Neural cell (in vitro differentiated cells): ENCODE measurements around the gene CCDC61. TPM values are rescaled to one million over a fixed set of nuclear protein-coding genes. Genes with fewer than 3 reads are reported as not detected.

ENCODE experiments used
- H2AFZ ChIP-seq: fragments of 200-600, 300-800 bp; sonication (generic), shearing (Covaris generic); 2 replicates; pipeline ENCODE4 v1.6.0; 2014; ENCODE audit warnings: low read depth, mild to moderate bottlenecking, antibody characterized with exemption, low read length, moderate library complexity
- H3F3A ChIP-seq: fragments of 200-600 bp; shearing (Covaris generic); 2 replicates; pipeline ENCODE4 v1.6.1; 2016; ENCODE audit warnings: mild to moderate bottlenecking, moderate library complexity, mixed read lengths, antibody characterized with exemption, low read length; ENCODE audit not compliant: insufficient read depth, poor library complexity, severe bottlenecking
- H3K27ac ChIP-seq: fragments of 200-600, 300-800 bp; sonication (generic), shearing (Covaris generic); 2 replicates; pipeline ENCODE4 v1.5.1; 2014; ENCODE audit warnings: mild to moderate bottlenecking, low read length, moderate library complexity
- H3K27me3 ChIP-seq: fragments of 300-800, 200-600 bp; sonication (generic), shearing (Covaris generic); 2 replicates; pipeline ENCODE4 v1.6.0; 2014; ENCODE audit warnings: mild to moderate bottlenecking, low read depth, low read length, moderate library complexity; ENCODE audit not compliant: insufficient read depth
- H3K36me3 ChIP-seq: fragments of 300-800, 200-600 bp; sonication (generic), shearing (Covaris generic); 2 replicates; pipeline ENCODE4 v1.5.1; 2014; ENCODE audit warnings: mild to moderate bottlenecking, antibody characterized with exemption, low read length, moderate library complexity; ENCODE audit not compliant: insufficient read depth
- H3K4me2 ChIP-seq: fragments of 300-800, 200-600 bp; sonication (generic), shearing (Covaris generic); 2 replicates; pipeline ENCODE4 v1.6.0; 2014; ENCODE audit warnings: mild to moderate bottlenecking, low read length
- H3K4me3 ChIP-seq: fragments of 300-800, 200-600 bp; sonication (generic), shearing (Covaris generic); 2 replicates; pipeline ENCODE4 v1.5.1; 2014; ENCODE audit warnings: mild to moderate bottlenecking, low read length, moderate library complexity
- H3K79me2 ChIP-seq: fragments of 200-600 bp; shearing (Covaris generic); replicated peaks from 2 replicates; pipeline ENCODE4 v1.6.0; 2014; ENCODE audit warnings: mild to moderate bottlenecking, low read length, moderate library complexity; ENCODE audit not compliant: insufficient read depth
- H3K9ac ChIP-seq: fragments of 300-800, 200-600 bp; sonication (generic), shearing (Covaris generic); 2 replicates; pipeline ENCODE4 v1.6.1; 2016; ENCODE audit warnings: mild to moderate bottlenecking, low read length, mixed read lengths
- H3K9me2 ChIP-seq: fragments of 200-600 bp; shearing (Covaris generic); 2 replicates; pipeline ENCODE4 v1.6.1; 2016; ENCODE audit warnings: mild to moderate bottlenecking, low read length, mixed read lengths; ENCODE audit not compliant: insufficient read depth
- H3K9me3 ChIP-seq: fragments of 200-600, 300-800 bp; sonication (generic), shearing (Covaris generic); 2 replicates; pipeline ENCODE4 v1.6.1; 2016; ENCODE audit warnings: mild to moderate bottlenecking, mixed run types, low read length, moderate library complexity, mixed read lengths
- H4K20me1 ChIP-seq: fragments of 200-600 bp; shearing (Covaris generic); 2 replicates; pipeline ENCODE4 v1.6.1; 2016; ENCODE audit warnings: mild to moderate bottlenecking, mixed run types; ENCODE audit not compliant: insufficient read depth
- CTCF ChIP-seq: fragments of 450-650 bp; IDR thresholded peaks from 2 replicates; pipeline ENCODE4 v1.5.1; 2014; ENCODE audit warnings: antibody characterized with exemption, mild to moderate bottlenecking, moderate library complexity; ENCODE audit not compliant: poor library complexity, severe bottlenecking
- EP300 ChIP-seq: fragments of 450-650 bp; conservative IDR thresholded peaks from 2 replicates; pipeline ENCODE4 v1.6.1; 2014; ENCODE audit warnings: antibody characterized with exemption, mild to moderate bottlenecking, moderate library complexity; ENCODE audit not compliant: poor library complexity, severe bottlenecking
- EZH2 ChIP-seq: fragments of 200-600, 300-800 bp; shearing (Covaris generic), sonication (generic); IDR thresholded peaks from 2 replicates; pipeline ENCODE4 v1.6.1; 2014; ENCODE audit warnings: antibody characterized with exemption, low read length, borderline replicate concordance, mild to moderate bottlenecking; ENCODE audit not compliant: insufficient read depth, poor library complexity, severe bottlenecking
- MXI1 ChIP-seq: fragments of 450-650 bp; conservative IDR thresholded peaks from 2 replicates; pipeline ENCODE4 v1.6.1; 2014; ENCODE audit warnings: antibody characterized with exemption, mild to moderate bottlenecking; ENCODE audit not compliant: poor library complexity, severe bottlenecking
- POLR2AphosphoS5 ChIP-seq: IDR thresholded peaks from 2 replicates; pipeline ENCODE4 v1.6.1; 2012
- RAD21 ChIP-seq: fragments of 450-650 bp; conservative IDR thresholded peaks from 2 replicates; pipeline ENCODE4 v1.6.1; 2014; ENCODE audit warnings: antibody characterized with exemption, mild to moderate bottlenecking, moderate library complexity
- REST ChIP-seq: IDR thresholded peaks from 2 replicates; pipeline ENCODE4 v1.6.1; 2012; ENCODE audit warnings: borderline replicate concordance
- SMC3 ChIP-seq: fragments of 450-650 bp; conservative IDR thresholded peaks from 2 replicates; pipeline ENCODE4 v1.6.1; 2014; ENCODE audit warnings: antibody characterized with exemption, mild to moderate bottlenecking, moderate library complexity; ENCODE audit not compliant: poor library complexity
- TAF1 ChIP-seq: IDR thresholded peaks from 2 replicates; pipeline ENCODE4 v1.6.1; 2012; ENCODE audit warnings: low read depth
- polyA plus RNA-seq: library from polyadenylated mRNA; depleted of rRNA; stranded (reverse); fragments of >200 nt; gene quantifications from 2 replicates; pipeline ENCODE4 v1.2.3, GENCODE V29; 2014

CCDC61 gene
- polyA plus RNA-seq, 1 donor from 2014 or later, result 0.82 TPM

DNA sequence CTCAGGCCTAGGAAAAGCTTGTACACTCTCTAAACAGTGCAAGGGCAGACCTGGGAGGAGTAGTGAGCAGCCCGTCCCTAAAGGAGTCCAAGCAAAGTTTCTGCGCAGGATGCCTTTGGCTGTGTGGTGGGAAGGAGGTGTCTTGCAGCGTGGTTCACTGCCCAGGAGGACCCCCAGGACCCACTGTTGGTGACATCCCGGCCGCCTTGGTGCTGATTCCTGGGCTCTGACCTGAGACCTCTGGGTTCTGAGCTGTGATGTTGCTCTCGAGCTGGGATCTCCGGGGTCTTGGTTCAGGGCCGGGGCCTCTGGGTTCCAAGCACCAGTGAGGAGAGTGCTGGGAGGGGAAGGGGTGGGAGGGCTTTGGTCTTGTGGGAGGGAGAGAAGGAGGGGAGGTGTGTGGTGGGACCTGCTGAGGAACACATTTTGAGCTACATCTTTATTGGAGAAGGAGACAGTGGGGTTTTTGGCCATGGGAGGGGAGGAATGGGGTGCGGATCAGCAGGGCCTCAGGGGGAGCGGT, 23.5 kb downstream of the CCDC61 start:
- TF ChIP-seq EZH2 (no peak), RAD21 (no peak), CTCF (no peak), POLR2AphosphoS5 (no peak), EP300 (no peak), TAF1 (no peak), SMC3 (no peak), MXI1 (no peak), REST (no peak)
- peaks cover 20% of the 10 kb centered on the region for H3K27me3 ChIP-seq
- H2AFZ ChIP-seq, result no peak overlapping the region
- no peaks in the 10 kb centered on the region for H3K36me3 ChIP-seq
- no peaks in the 10 kb centered on the region for H3K9me2 ChIP-seq
- no peak overlapping the region for H3K27ac ChIP-seq
- H4K20me1 ChIP-seq, result no peaks in the 10 kb centered on the region
- no peak overlapping the region for H3K9ac ChIP-seq
- no peak overlapping the region for H3K4me3 ChIP-seq
- no peaks in the 10 kb centered on the region for H3K9me3 ChIP-seq
- H3F3A ChIP-seq, result no peaks in the 10 kb centered on the region
- no peaks in the 10 kb centered on the region for H3K79me2 ChIP-seq
- no peak overlapping the region for H3K4me2 ChIP-seq

DNA sequence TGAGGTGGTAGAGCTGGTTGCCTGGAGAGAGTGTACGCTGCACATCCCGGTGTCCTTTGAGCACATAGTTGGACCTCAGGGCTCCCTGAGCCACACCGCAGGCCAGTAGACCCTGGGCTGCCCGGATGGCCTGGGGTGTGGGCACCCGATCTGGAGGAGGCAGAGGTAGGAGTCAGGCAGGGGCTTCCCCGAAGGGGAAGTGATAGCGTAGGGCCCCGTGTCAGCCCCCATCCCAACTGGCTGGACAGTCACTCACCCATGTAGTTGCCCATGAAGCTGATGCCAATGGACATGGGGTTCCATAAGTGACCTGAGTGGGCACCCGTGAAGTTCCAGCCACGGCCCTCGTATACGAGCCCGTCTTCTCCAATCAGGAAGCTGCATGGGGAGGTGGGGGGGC, 24.0 kb downstream of the CCDC61 start:
- Histone ChIP-seq H3K9me3 (no peaks in the 10 kb centered on the region), H3K27ac (no peak overlapping the region), H3K36me3 (no peaks in the 10 kb centered on the region), H3K27me3 (peaks cover 20% of the 10 kb centered on the region), H2AFZ (no peak overlapping the region), H3K79me2 (no peaks in the 10 kb centered on the region), H4K20me1 (no peaks in the 10 kb centered on the region), H3K4me2 (no peak overlapping the region), H3K4me3 (no peak overlapping the region), H3F3A (no peaks in the 10 kb centered on the region), H3K9ac (no peak overlapping the region), H3K9me2 (no peaks in the 10 kb centered on the region)
- no peak for TF ChIP-seq CTCF
- no peak for TF ChIP-seq EP300
